GM12878 (cell line): ENCODE results near the gene KCND3. TPM values are rescaled to one million over a fixed set of nuclear protein-coding genes. Genes with fewer than 3 reads are reported as not detected.

Source experiments
- ATAC-seq: fragments of 200-7000 bp; cut with Tn5 transposase; 3 replicates; pipeline ENCODE4 v1.9.1; 2020; ENCODE audit warnings: mild to moderate bottlenecking, moderate library complexity
- BruUV-seq: library from RNA; stranded (reverse); fragments of 400-500 nt; replicated peaks from 2 replicates; lab custom pipeline; 2021; lab: Mats Ljungman, UMichigan
- CTCF ChIA-PET: fragments of 300-600 bp; sonication (Branson Sonifier 250); formaldehyde crosslinking; extraction: SDS; loops from one replicate; lab custom pipeline; 2021; ENCODE audit warnings: inconsistent platforms; lab: Yijun Ruan, JAX
- POLR2A ChIA-PET: fragments of 350-600 bp; formaldehyde crosslinking; extraction: SDS; loops from one replicate; lab custom pipeline; 2021; ENCODE audit warnings: inconsistent platforms; lab: Charles Lee
- RAD21 ChIA-PET: fragments of 300-600 bp; sonication (Branson Sonifier 250); formaldehyde crosslinking; loops from one replicate; lab custom pipeline; 2023; ENCODE audit warnings: antibody characterized with exemption; ENCODE audit not compliant: unreplicated experiment; lab: Charles Lee
- SMC1A ChIA-PET: fragments of 300-600 bp; sonication (Branson Sonifier 250); formaldehyde crosslinking; loops from one replicate; lab custom pipeline; 2023; ENCODE audit not compliant: unreplicated experiment, uncharacterized antibody; lab: Charles Lee
- DNase-seq: peaks from one replicate; pipeline ENCODE4 v3.0.0-alpha.2; 2011; ENCODE audit warnings: low read depth, low spot score
- FAIRE-seq: peaks from 3 replicates; lab custom pipeline; 2011; peaks lifted over from hg19 to GRCh38; lab: Jason Lieb, UNC
- H2AFZ ChIP-seq: 2 replicates; pipeline ENCODE4 v1.6.0; 2011; ENCODE audit warnings: low read depth, low read length, control low read depth; ENCODE audit not compliant: control insufficient read depth
- H3K27ac ChIP-seq: 2 replicates; pipeline ENCODE4 v1.5.1; 2011; ENCODE audit warnings: control low read depth; ENCODE audit not compliant: control insufficient read depth, insufficient read depth
- H3K27me3 ChIP-seq, 2 experiments: replicated peaks in 1 of 2; 2 replicates each; pipeline versions ENCODE4 v1.6.0 to v1.6.1; 2011; ENCODE audit warnings: low read length in 1 of 2; ENCODE audit not compliant: control insufficient read depth in 2 of 2, insufficient read depth in 2 of 2
- H3K36me3 ChIP-seq, 2 experiments: 2 replicates each; pipeline ENCODE4 v1.5.1; 2011; ENCODE audit warnings: low read length in 1 of 2; ENCODE audit not compliant: control insufficient read depth in 2 of 2, insufficient read depth in 2 of 2
- H3K4me1 ChIP-seq: 2 replicates; pipeline ENCODE4 v1.6.1; 2011; ENCODE audit warnings: mild to moderate bottlenecking, low read length, moderate library complexity, mixed read lengths; ENCODE audit not compliant: control insufficient read depth, insufficient read depth
- H3K4me2 ChIP-seq: 2 replicates; pipeline ENCODE4 v1.6.0; 2011; ENCODE audit warnings: control low read depth; ENCODE audit not compliant: control insufficient read depth, insufficient read depth
- H3K4me3 ChIP-seq: fragments of 200-600 bp; sonication (generic); 2 replicates; pipeline ENCODE4 v1.5.1; 2016
- H3K79me2 ChIP-seq: 2 replicates; pipeline ENCODE4 v1.6.0; 2011; ENCODE audit warnings: low read length; ENCODE audit not compliant: control insufficient read depth, insufficient read depth
- H3K9ac ChIP-seq: 2 replicates; pipeline ENCODE4 v1.8.0; 2011; ENCODE audit warnings: low read length, control low read depth, mixed read lengths; ENCODE audit not compliant: control insufficient read depth, insufficient read depth
- H3K9me3 ChIP-seq: replicated peaks from 3 replicates; pipeline ENCODE4 v1.5.1; 2011; ENCODE audit warnings: mild to moderate bottlenecking, low read length; ENCODE audit not compliant: control insufficient read depth, insufficient read depth
- H4K20me1 ChIP-seq: 2 replicates; pipeline ENCODE4 v1.6.0; 2011; ENCODE audit not compliant: control insufficient read depth, insufficient read depth
- ETV6 ChIP-seq, 2 experiments: fragments of 450-650 bp in 1 of 2; IDR thresholded peaks in 1 of 2; conservative IDR thresholded peaks in 1 of 2; 2 replicates each; pipeline ENCODE4 v1.6.1; 2014; ENCODE audit warnings: antibody characterized with exemption in 1 of 2, borderline replicate concordance in 1 of 2, low read depth in 1 of 2, mild to moderate bottlenecking in 1 of 2, moderate library complexity in 1 of 2
- HCFC1 ChIP-seq: fragments of 150-350 bp; IDR thresholded peaks from 2 replicates; pipeline ENCODE4 v1.6.1; 2014; ENCODE audit warnings: low read length
- HDAC6 ChIP-seq: fragments of 200-600 bp; sonication (generic); IDR thresholded peaks from one replicate; pipeline ENCODE4 v1.8.0; 2017; ENCODE audit warnings: antibody characterized with exemption; ENCODE audit not compliant: unreplicated experiment
- HDGF ChIP-seq: fragments of 450-650 bp; IDR thresholded peaks from 2 replicates; pipeline ENCODE4 v1.6.1; 2016; ENCODE audit warnings: antibody characterized with exemption
- IRF4 ChIP-seq: IDR thresholded peaks from 2 replicates; pipeline ENCODE4 v1.6.1; 2011; ENCODE audit warnings: low read depth, low read length
- LARP7 ChIP-seq: fragments of 450-650 bp; IDR thresholded peaks from 2 replicates; pipeline ENCODE4 v1.6.1; 2017; ENCODE audit warnings: mild to moderate bottlenecking
- MYB ChIP-seq: fragments of 150-350 bp; IDR thresholded peaks from 2 replicates; pipeline ENCODE4 v1.6.1; 2014; ENCODE audit warnings: mild to moderate bottlenecking, low read depth, low read length, borderline replicate concordance
- PAX8 ChIP-seq: fragments of 450-650 bp; IDR thresholded peaks from 2 replicates; pipeline ENCODE4 v1.6.1; 2017; ENCODE audit warnings: mild to moderate bottlenecking, moderate library complexity
- SIX5 ChIP-seq: IDR thresholded peaks from 2 replicates; pipeline ENCODE4 v1.6.1; 2011; ENCODE audit warnings: mild to moderate bottlenecking, low read depth, low read length, moderate library complexity; ENCODE audit not compliant: severe bottlenecking
- STAT1 ChIP-seq: fragments of 450-650 bp; conservative IDR thresholded peaks from 2 replicates; pipeline ENCODE4 v1.6.1; 2014; ENCODE audit warnings: antibody characterized with exemption, mild to moderate bottlenecking
- YBX1 ChIP-seq: fragments of 450-650 bp; IDR thresholded peaks from 2 replicates; pipeline ENCODE4 v1.6.1; 2016; ENCODE audit warnings: antibody characterized with exemption
- WGBS: methylation state at CpG from one replicate; pipeline ENCODE4 v1.1.6; 2016; ENCODE audit warnings: low lambda C conversion rate; ENCODE audit not compliant: insufficient replicate concordance, insufficient coverage; ENCODE audit errors: missing lambda C conversion rate; 5-methylcytosine and 5-hydroxymethylcytosine counted together
- in situ Hi-C: fragments of 300-500 bp; cut with MboI; formaldehyde crosslinking; loops from 9 replicates; pipeline ENCODE4 v1.14.3; 2018; ENCODE audit warnings: mixed read lengths
- intact Hi-C: fragments of 100-400 bp; cut with micrococcal nuclease; formaldehyde crosslinking; loops from one replicate; pipeline ENCODE4 v1.14.2; 2022; ENCODE audit not compliant: unreplicated experiment
- polyA plus RNA-seq, 11 experiments: library from polyadenylated mRNA; depleted of rRNA in 4 of 11; unstranded in 6 of 11; stranded (reverse) in 5 of 11; fragments of >200 nt; fragmentation: Nextera tagmentation in 4 of 11; fragmentation: Illumina TruSeq in 1 of 11; extraction: Ambion mirVana in 4 of 11; extraction: Trizol in 1 of 11; gene quantifications; 1 replicate in 1 of 11; 2 replicates in 10 of 11; pipeline versions ENCODE4 v1.2.1 to v1.2.3, GENCODE V29; 2011 to 2016; ENCODE audit warnings: inconsistent platforms in 2 of 11, missing spikeins in 2 of 11, low read depth in 1 of 11
- total RNA-seq, 4 experiments: library from RNA; depleted of rRNA in 3 of 4; stranded (reverse); fragments of >200 nt in 3 of 4; fragmentation: Illumina TruSeq in 1 of 4; extraction: Trizol in 1 of 4; gene quantifications; 2 replicates each; pipeline versions ENCODE4 v1.2.1 to v1.2.3, GENCODE V29; 2013 to 2021
- TF ChIP-seq, protein P1 (sequence below): fragments of 450-650 bp; IDR thresholded peaks from 2 replicates; pipeline ENCODE4 v1.6.1; 2016; ENCODE audit warnings: mild to moderate bottlenecking
- TF ChIP-seq, protein P2 (sequence below): fragments of 450-650 bp; IDR thresholded peaks from 2 replicates; pipeline ENCODE4 v1.6.1; 2016; ENCODE audit warnings: mild to moderate bottlenecking
- TF ChIP-seq, protein P3 (sequence below): fragments of 450-650 bp; conservative IDR thresholded peaks from 2 replicates; pipeline ENCODE4 v1.6.1; 2017; ENCODE audit warnings: mild to moderate bottlenecking, moderate library complexity

The KCND3 gene
- total and polyA plus RNA-seq, 10 of the 15 experiments (the other 5 are each of a cell fraction or from before 2014, with no cell fraction given), result 0.02 TPM; not detected in 9

DNA sequence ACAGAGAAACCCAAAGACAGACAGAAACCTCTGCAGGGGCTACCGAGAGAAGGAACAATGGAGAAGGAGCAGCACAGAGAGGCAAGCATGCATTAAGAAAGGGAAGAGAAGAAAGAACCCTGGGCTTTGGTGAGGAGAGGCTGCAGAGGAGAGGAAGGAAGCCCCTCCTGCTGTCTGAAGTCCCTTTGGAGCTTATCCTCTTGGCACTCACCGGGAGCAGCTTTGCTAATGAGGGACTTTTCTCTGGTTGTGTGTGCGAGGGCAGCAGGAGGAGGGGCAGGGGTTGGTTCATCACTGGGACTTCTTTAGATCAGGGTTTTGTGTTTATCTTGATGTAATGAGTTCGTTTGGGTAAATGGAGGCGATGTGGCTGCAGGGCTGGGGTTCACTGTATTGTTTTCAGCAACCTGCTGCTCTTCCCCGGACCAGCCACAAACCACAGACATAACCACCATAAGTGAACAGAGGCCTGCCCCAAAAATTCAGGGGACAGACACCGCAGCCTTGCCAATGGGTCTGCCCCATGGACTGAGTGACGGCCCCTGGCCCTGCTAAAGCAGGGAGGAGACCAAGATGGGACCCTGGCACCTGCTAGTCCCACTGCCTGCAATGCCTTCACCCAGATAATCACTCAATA, 100.6 kb downstream of the KCND3 start:
- no peak for DNase-seq
- SMC1A ChIA-PET, result no interaction called here
- intact Hi-C loops, result no loop called here
- FAIRE-seq, result no peak
- TF ChIP-seq, protein P1, sequence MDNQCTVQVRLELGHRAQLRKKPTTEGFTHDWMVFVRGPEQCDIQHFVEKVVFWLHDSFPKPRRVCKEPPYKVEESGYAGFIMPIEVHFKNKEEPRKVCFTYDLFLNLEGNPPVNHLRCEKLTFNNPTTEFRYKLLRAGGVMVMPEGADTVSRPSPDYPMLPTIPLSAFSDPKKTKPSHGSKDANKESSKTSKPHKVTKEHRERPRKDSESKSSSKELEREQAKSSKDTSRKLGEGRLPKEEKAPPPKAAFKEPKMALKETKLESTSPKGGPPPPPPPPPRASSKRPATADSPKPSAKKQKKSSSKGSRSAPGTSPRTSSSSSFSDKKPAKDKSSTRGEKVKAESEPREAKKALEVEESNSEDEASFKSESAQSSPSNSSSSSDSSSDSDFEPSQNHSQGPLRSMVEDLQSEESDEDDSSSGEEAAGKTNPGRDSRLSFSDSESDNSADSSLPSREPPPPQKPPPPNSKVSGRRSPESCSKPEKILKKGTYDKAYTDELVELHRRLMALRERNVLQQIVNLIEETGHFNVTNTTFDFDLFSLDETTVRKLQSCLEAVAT, result no peak
- no peak for TF ChIP-seq LARP7
- H2AFZ ChIP-seq, result no peak overlapping the region
- H3K9ac ChIP-seq, result no peak overlapping the region
- no peak overlapping the region for H3K4me2 ChIP-seq
- no peaks in the 10 kb centered on the region for H3K9me3 ChIP-seq
- H3K27me3 ChIP-seq, result peaks cover 0 to 2% of the 10 kb centered on the region in 2 experiments
- no peaks in the 10 kb centered on the region for H3K36me3 ChIP-seq
- no peak overlapping the region for H3K27ac ChIP-seq
- H3K4me3 ChIP-seq, result no peak overlapping the region
- H3K4me1 ChIP-seq, result no peaks in the 10 kb centered on the region
- RAD21 ChIA-PET, result no interaction called here
- no peaks in the 10 kb centered on the region for H3K79me2 ChIP-seq
- in situ Hi-C loops, result no loop called here
- POLR2A ChIA-PET, result no interaction called here
- CTCF ChIA-PET, result no interaction called here
- no peaks in the 10 kb centered on the region for H4K20me1 ChIP-seq
- no peak for ATAC-seq
- BruUV-seq, result no TSS peak
- WGBS, result 9% methylated on average over 8 of the region's 8 CpGs

DNA sequence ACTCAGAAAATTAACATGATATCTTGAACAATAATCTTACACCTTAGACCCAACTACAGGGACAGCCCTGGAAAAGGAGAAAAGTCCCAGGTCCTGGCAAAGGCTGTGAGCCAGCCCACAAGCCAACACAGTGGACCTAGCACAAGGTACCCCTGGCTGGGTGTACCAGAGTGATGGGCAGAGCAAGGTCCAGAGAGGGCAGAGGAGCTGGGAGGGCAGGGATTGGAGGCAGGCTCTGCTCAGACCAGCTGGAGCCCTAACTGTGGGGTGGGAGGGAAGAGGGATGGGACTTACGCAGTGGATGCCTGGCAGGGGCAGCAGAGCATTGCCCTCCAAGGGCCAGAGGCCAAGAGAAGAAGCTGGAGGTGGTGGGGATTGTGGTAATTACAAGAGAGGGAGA, 101.6 kb downstream of the KCND3 start:
- Histone ChIP-seq H3K27ac (no peak overlapping the region), H3K79me2 (no peaks in the 10 kb centered on the region), H3K4me2 (no peak overlapping the region), H4K20me1 (no peaks in the 10 kb centered on the region), H3K9ac (no peak overlapping the region), H3K4me1 (no peaks in the 10 kb centered on the region), H3K36me3 (no peaks in the 10 kb centered on the region), H3K4me3 (no peak overlapping the region), H3K9me3 (no peaks in the 10 kb centered on the region), H2AFZ (no peak overlapping the region), H3K27me3 (peaks cover 0 to 2% of the 10 kb centered on the region in 2 experiments)
- FAIRE-seq (no peak), ATAC-seq (no peak), DNase-seq (no peak)
- ChIA-PET POLR2A (no interaction called here), RAD21 (no interaction called here), SMC1A (no interaction called here), CTCF (no interaction called here)
- intact Hi-C loops, result no loop called here
- in situ Hi-C loops, result no loop called here
- BruUV-seq, result no TSS peak
- WGBS, result 0% methylated on average over 1 of the region's 1 CpG
- TF ChIP-seq IRF4 (no peak), HDAC6 (no peak), HCFC1 (no peak), SIX5 (no peak), STAT1 (no peak), MYB (no peak), PAX8 (no peak), ETV6 (conservative IDR thresholded peaks at IDR 0.05 in 1 of 2, IDR thresholded peaks at IDR 0.05 in 1 of 2; ENCODE audit: borderline replicate concordance in 1 of 2, low read depth in 1 of 2) (no peak), HDGF (no peak), YBX1 (no peak)
- TF ChIP-seq, protein P2, sequence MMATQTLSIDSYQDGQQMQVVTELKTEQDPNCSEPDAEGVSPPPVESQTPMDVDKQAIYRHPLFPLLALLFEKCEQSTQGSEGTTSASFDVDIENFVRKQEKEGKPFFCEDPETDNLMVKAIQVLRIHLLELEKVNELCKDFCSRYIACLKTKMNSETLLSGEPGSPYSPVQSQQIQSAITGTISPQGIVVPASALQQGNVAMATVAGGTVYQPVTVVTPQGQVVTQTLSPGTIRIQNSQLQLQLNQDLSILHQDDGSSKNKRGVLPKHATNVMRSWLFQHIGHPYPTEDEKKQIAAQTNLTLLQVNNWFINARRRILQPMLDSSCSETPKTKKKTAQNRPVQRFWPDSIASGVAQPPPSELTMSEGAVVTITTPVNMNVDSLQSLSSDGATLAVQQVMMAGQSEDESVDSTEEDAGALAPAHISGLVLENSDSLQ, result no peak
- TF ChIP-seq, protein P3, sequence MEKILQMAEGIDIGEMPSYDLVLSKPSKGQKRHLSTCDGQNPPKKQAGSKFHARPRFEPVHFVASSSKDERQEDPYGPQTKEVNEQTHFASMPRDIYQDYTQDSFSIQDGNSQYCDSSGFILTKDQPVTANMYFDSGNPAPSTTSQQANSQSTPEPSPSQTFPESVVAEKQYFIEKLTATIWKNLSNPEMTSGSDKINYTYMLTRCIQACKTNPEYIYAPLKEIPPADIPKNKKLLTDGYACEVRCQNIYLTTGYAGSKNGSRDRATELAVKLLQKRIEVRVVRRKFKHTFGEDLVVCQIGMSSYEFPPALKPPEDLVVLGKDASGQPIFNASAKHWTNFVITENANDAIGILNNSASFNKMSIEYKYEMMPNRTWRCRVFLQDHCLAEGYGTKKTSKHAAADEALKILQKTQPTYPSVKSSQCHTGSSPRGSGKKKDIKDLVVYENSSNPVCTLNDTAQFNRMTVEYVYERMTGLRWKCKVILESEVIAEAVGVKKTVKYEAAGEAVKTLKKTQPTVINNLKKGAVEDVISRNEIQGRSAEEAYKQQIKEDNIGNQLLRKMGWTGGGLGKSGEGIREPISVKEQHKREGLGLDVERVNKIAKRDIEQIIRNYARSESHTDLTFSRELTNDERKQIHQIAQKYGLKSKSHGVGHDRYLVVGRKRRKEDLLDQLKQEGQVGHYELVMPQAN, result no peak
